Body of pancreas (tissue), 4 donors: ENCODE results near the gene PLCB2.

Experiments
- CTCF ChIP-seq, 7 experiments: fragments of 450-650 bp in 4 of 7; fragments of 200-600 bp in 3 of 7; sonication (generic) in 3 of 7; IDR thresholded peaks; one replicate each; pipeline ENCODE4 v1.5.1; 2016 to 2019; ENCODE audit warnings: antibody characterized with exemption in 7 of 7
- POLR2A ChIP-seq, 3 donors: fragments of 450-650 bp; IDR thresholded peaks; one replicate each; pipeline ENCODE4 v1.6.1; 2016; ENCODE audit warnings: antibody characterized with exemption in 3 of 3, mild to moderate bottlenecking in 2 of 3

GRCh38 chr15:40301467-40302179 lies 6.1 kb downstream of the PLCB2 start:
- TF ChIP-seq CTCF (IDR thresholded peaks at IDR 0.05): no peak
- TF ChIP-seq POLR2A (IDR thresholded peaks at IDR 0.05): no peak
